Activated naive CD8-positive, alpha-beta T cell treated with anti-CD3 and anti-CD28 coated beads for 36 hours (primary cell): ENCODE measurements around the gene RAPGEF1. TPM values are rescaled to one million over a fixed set of nuclear protein-coding genes. Genes with fewer than 3 reads are reported as not detected.

Experiments used
- DNase-seq: peaks from one replicate; pipeline ENCODE4 v3.0.0; 2021
- H3K27ac Mint-ChIP-seq: one replicate; pipeline ENCODE4 v1.8.0; 2022; ENCODE audit warnings: mild to moderate bottlenecking, moderate library complexity, mixed read lengths
- H3K27me3 Mint-ChIP-seq: one replicate; pipeline ENCODE4 v1.8.0; 2022; ENCODE audit warnings: mild to moderate bottlenecking, mixed read lengths
- H3K36me3 Mint-ChIP-seq: one replicate; pipeline ENCODE4 v1.8.0; 2021; ENCODE audit warnings: mild to moderate bottlenecking, mixed read lengths
- H3K4me1 Mint-ChIP-seq: one replicate; pipeline ENCODE4 v1.8.0; 2021; ENCODE audit warnings: mixed read lengths
- H3K4me3 Mint-ChIP-seq: one replicate; pipeline ENCODE4 v1.8.0; 2022; ENCODE audit warnings: mild to moderate bottlenecking, moderate library complexity, mixed read lengths
- H3K9me3 Mint-ChIP-seq: one replicate; pipeline ENCODE4 v1.8.0; 2022; ENCODE audit warnings: mixed read lengths
- total RNA-seq, 2 experiments: library from RNA; stranded (reverse); gene quantifications; one replicate each; pipeline ENCODE4 v1.2.3, GENCODE V29; 2021

RAPGEF1 gene
- total RNA-seq, 2 experiments from 2014 or later = 82.3 to 89.0 TPM

GRCh38 chr9:131622523-131622922, 117.4 kb downstream of the RAPGEF1 start:
- Mint-ChIP-seq H3K9me3 (no peaks in the 10 kb centered on the region), H3K27me3 (no peaks in the 10 kb centered on the region), H3K27ac (no peak overlapping the region), H3K4me3 (no peak overlapping the region), H3K36me3 (peaks cover 13% of the 10 kb centered on the region), H3K4me1 (peaks cover under 1% of the 10 kb centered on the region)
- no peak for DNase-seq

- Mint-ChIP-seq H3K4me3 (no peak overlapping the region), H3K9me3 (no peaks in the 10 kb centered on the region), H3K36me3 (peaks cover 11% of the 10 kb centered on the region), H3K27me3 (no peaks in the 10 kb centered on the region), H3K27ac (no peak overlapping the region), H3K4me1 (no peaks in the 10 kb centered on the region)
- DNase-seq = no peak
Measured at GRCh38 chr9:131621551-131622358, 118.1 kb downstream of the RAPGEF1 start.

DNA sequence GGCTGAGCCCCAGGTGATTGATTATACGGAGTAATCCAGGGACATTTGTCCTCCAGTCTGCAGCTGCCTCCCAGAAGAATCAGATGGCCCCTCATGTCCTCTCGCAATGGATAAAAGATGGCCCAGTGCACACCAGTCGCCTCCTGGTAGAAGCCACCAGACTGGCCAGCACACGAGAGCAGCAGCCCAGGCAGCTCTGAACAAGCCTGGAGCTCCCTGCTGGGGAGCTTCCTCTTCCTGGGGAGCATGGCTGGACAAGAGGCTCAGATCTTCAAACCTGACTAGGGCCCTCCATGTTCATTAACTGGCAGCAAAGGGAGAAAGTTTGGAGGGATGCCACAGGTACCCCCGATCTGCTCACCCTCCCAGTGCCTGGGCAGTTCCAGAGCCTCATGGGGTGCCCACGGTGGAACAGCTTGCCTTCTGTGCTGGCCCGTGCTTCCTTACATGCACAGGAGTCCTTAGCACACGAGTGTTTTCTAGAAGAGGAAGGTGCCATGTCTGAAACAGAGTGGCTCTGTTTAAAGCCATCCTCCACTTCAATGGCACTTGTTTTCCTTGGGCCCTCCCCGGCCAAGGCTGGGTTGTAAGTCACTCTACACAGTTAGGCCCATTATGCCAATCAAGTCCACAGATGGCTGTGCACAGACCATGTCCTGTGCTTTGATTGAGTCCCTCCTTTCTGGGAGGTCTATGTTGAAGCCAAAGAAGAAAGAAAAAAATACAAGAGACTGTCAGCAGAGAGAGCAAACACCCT, 118.9 kb downstream of the RAPGEF1 start:
- H3K4me3 Mint-ChIP-seq = no peak overlapping the region
- no peaks in the 10 kb centered on the region for H3K27me3 Mint-ChIP-seq
- H3K4me1 Mint-ChIP-seq = no peaks in the 10 kb centered on the region
- no peak overlapping the region for H3K27ac Mint-ChIP-seq
- no peak for DNase-seq
- no peaks in the 10 kb centered on the region for H3K9me3 Mint-ChIP-seq
- H3K36me3 Mint-ChIP-seq = peaks cover 15% of the 10 kb centered on the region

- no peaks in the 10 kb centered on the region for H3K4me1 Mint-ChIP-seq
- no peaks in the 10 kb centered on the region for H3K27me3 Mint-ChIP-seq
- H3K9me3 Mint-ChIP-seq = no peaks in the 10 kb centered on the region
- H3K4me3 Mint-ChIP-seq = no peak overlapping the region
- no peak overlapping the region for H3K27ac Mint-ChIP-seq
- peaks cover 18% of the 10 kb centered on the region for H3K36me3 Mint-ChIP-seq
- no peak for DNase-seq
Measured at GRCh38 chr9:131619680-131620079, 120.2 kb downstream of the RAPGEF1 start.

DNA sequence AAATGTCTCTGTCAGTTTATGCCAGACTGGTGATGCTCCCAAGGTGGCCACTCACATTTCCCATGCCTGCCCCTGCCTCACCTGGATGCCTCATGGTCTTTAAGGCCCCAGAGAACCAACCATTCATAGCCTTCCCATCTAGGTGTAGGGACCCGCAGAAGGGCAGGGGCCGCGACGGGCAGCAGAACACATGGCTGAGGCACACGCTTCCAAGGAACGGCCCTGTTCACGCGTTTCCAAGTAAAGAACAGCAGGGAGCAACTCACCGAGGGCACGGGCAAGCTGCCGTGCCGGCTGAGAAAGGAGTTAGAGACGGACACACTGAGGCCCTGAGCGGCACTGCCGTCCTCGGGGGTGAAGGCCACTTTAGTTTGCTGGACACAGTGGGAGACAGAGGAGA, 121.1 kb downstream of the RAPGEF1 start:
- no peak overlapping the region for H3K27ac Mint-ChIP-seq
- no peaks in the 10 kb centered on the region for H3K9me3 Mint-ChIP-seq
- peaks cover 18% of the 10 kb centered on the region for H3K36me3 Mint-ChIP-seq

GRCh38 chr9:131618071-131618479, 121.8 kb downstream of the RAPGEF1 start:
- no peak for DNase-seq
- H3K36me3 Mint-ChIP-seq = peaks cover 20% of the 10 kb centered on the region
- no peaks in the 10 kb centered on the region for H3K4me1 Mint-ChIP-seq
- no peaks in the 10 kb centered on the region for H3K9me3 Mint-ChIP-seq
- no peaks in the 10 kb centered on the region for H3K27me3 Mint-ChIP-seq
- no peak overlapping the region for H3K27ac Mint-ChIP-seq
- no peak overlapping the region for H3K4me3 Mint-ChIP-seq

More for the DNA sequence above, 121.1 kb downstream of the RAPGEF1 start:
- Mint-ChIP-seq H3K27me3 (no peaks in the 10 kb centered on the region), H3K4me1 (no peaks in the 10 kb centered on the region), H3K4me3 (no peak overlapping the region)
- DNase-seq = no peak

DNA sequence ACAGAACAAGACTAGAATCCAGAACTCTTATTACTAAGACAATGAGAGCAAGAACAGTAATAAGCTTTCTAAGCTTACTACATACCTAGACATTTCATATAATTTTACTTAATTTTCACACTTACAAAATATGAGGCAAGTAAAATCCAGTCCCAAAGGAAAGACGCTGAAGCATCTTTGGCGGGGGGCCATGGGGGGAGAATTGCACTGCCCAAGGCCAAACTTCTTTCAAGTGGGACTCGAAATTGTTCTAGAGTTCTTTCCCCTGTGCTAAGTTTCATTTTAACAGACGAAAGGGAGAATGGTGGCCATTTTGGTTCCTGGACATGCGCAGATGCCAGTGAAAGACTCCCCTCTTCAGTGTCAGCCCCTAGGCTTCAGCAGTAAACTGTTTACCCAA, 122.3 kb downstream of the RAPGEF1 start:
- Mint-ChIP-seq H3K4me1 (no peaks in the 10 kb centered on the region), H3K27ac (no peak overlapping the region), H3K27me3 (no peaks in the 10 kb centered on the region), H3K4me3 (no peak overlapping the region), H3K36me3 (peaks cover 21% of the 10 kb centered on the region), H3K9me3 (no peaks in the 10 kb centered on the region)
- DNase-seq = no peak

- H3K27ac Mint-ChIP-seq = no peak overlapping the region
Measured at GRCh38 chr9:131616983-131617604, 122.8 kb downstream of the RAPGEF1 start.

DNA sequence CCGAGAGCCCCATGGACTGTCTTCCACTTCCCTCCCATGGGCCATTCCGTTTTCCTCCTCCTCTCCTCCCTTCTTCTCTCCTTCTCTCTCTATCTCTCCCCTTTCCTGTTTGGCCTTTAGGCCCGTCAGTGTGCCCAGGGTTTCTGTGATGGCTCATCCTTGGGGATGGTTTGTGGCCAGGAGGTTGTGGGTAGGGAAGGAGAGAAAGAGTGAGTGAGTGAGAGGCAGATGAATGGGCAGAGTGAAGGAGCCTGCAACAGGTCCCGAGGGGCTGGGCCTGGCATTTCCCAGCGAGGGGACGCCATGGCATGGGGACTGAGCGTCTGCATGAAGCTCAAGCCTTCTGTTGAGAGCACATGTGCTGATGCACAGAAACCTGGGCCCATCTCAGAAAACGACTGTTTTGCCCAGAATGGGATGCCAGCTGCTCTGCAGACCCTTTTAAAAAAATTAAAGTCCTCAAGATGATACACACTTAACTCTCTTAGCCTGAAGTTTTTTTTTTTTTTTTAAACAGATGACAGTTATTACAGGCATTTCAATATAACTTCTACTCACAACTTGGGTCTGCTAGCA, 125.4 kb downstream of the RAPGEF1 start:
- Mint-ChIP-seq H3K9me3 (no peaks in the 10 kb centered on the region), H3K27ac (no peak overlapping the region), H3K36me3 (peaks cover 19% of the 10 kb centered on the region), H3K4me3 (no peak overlapping the region), H3K4me1 (no peaks in the 10 kb centered on the region), H3K27me3 (no peaks in the 10 kb centered on the region)
- no peak for DNase-seq

More at GRCh38 chr9:131616983-131617604, 122.8 kb downstream of the RAPGEF1 start:
- Mint-ChIP-seq H3K27me3 (no peaks in the 10 kb centered on the region), H3K4me1 (no peaks in the 10 kb centered on the region), H3K36me3 (peaks cover 21% of the 10 kb centered on the region), H3K4me3 (no peak overlapping the region), H3K9me3 (no peaks in the 10 kb centered on the region)
- no peak for DNase-seq

- Mint-ChIP-seq H3K36me3 (peaks cover 19% of the 10 kb centered on the region), H3K27ac (no peak overlapping the region), H3K4me1 (no peaks in the 10 kb centered on the region), H3K4me3 (no peak overlapping the region), H3K9me3 (no peaks in the 10 kb centered on the region), H3K27me3 (no peaks in the 10 kb centered on the region)
- no peak for DNase-seq
Measured at GRCh38 chr9:131613921-131614320, 126.0 kb downstream of the RAPGEF1 start.

DNA sequence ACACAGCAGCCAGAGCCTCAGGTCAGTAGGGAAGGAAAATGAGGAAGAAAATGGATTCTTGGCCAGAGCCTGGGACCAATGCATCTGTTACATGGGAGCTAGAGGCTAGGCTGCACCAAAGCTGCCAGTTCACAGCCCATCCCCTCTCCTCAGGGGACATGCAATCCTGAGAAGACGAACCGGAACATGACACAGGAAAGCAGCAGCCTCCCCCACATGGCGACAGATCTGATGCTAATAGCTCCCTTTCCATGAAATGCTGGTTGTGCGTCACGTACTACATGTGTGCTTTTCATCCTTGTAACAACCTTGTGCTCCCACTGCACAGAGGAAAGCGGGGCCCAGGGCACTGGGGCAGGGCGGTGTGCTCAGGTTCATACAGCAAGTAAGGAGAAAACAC, 127.0 kb downstream of the RAPGEF1 start:
- H3K4me1 Mint-ChIP-seq = no peaks in the 10 kb centered on the region
- H3K27me3 Mint-ChIP-seq = no peaks in the 10 kb centered on the region
- H3K36me3 Mint-ChIP-seq = peaks cover 17% of the 10 kb centered on the region
- H3K9me3 Mint-ChIP-seq = no peaks in the 10 kb centered on the region
- DNase-seq = no peak
- no peak overlapping the region for H3K27ac Mint-ChIP-seq
- H3K4me3 Mint-ChIP-seq = no peak overlapping the region

DNA sequence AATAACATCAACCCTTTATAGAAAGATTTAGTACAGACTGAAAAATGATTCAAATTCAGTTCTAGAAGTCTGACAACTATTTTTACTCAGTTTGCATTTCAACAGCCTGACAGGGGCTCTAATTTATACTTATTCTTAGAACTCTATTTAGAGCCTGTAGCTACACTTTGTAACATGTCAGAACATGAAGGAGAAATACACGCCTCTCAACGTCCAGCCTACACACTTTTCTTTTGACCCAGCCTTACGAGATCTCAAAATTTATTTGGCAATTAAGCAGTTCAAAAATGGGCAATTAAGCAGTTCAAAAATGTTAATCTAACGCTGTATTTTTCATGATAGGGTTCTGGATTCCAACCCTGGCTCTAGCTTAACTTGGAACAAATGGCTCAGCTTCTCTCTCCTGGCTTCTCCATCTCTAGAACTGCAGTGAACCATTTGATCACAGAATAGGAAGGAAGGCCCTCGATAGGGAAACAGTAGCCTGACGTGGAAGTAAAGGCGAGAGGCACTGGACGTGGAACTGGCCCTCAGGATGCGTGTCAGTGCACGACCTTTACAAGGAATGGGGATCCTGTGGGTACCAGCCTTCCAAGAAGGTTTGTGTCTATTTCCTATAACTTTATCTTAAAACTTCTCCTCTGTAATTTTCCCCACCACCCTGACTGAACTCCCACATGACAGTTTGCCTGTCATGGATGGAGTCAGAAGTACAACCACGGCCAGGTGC, 128.1 kb downstream of the RAPGEF1 start:
- Mint-ChIP-seq H3K9me3 (no peaks in the 10 kb centered on the region), H3K27me3 (no peaks in the 10 kb centered on the region), H3K4me3 (no peak overlapping the region), H3K36me3 (peaks cover 13% of the 10 kb centered on the region), H3K4me1 (no peaks in the 10 kb centered on the region), H3K27ac (no peak overlapping the region)
- no peak for DNase-seq

GRCh38 chr9:131610231-131610761, 129.6 kb downstream of the RAPGEF1 start:
- no peak overlapping the region for H3K27ac Mint-ChIP-seq
- no peak for DNase-seq
- H3K27me3 Mint-ChIP-seq = no peaks in the 10 kb centered on the region
- H3K4me1 Mint-ChIP-seq = no peaks in the 10 kb centered on the region
- H3K36me3 Mint-ChIP-seq = peaks cover 3% of the 10 kb centered on the region
- H3K4me3 Mint-ChIP-seq = no peak overlapping the region
- H3K9me3 Mint-ChIP-seq = no peaks in the 10 kb centered on the region

- no peak for DNase-seq
- H3K27me3 Mint-ChIP-seq = no peaks in the 10 kb centered on the region
- no peaks in the 10 kb centered on the region for H3K4me1 Mint-ChIP-seq
- no peak overlapping the region for H3K27ac Mint-ChIP-seq
- H3K4me3 Mint-ChIP-seq = no peak overlapping the region
- H3K9me3 Mint-ChIP-seq = no peaks in the 10 kb centered on the region
- H3K36me3 Mint-ChIP-seq = peaks cover 3% of the 10 kb centered on the region
Measured at GRCh38 chr9:131609099-131609830, 130.6 kb downstream of the RAPGEF1 start.
